PC-3 (cell line): ENCODE measurements around the gene NNMT.

Experiments
- CTCF ChIP-seq: fragments of 300-600 bp; sonication (generic); conservative IDR thresholded peaks from 2 replicates; pipeline ENCODE4 v1.5.1; 2017; ENCODE audit warnings: antibody characterized with exemption, low read depth, mild to moderate bottlenecking, low read length
- EZH2 ChIP-seq: fragments of 300-600 bp; sonication (generic); IDR thresholded peaks from one replicate; pipeline ENCODE4 v1.6.1; 2017; ENCODE audit warnings: antibody characterized with exemption, mild to moderate bottlenecking, low read length; ENCODE audit not compliant: unreplicated experiment
- EZH2phosphoT487 ChIP-seq: fragments of 300-600 bp; sonication (generic); IDR thresholded peaks from 2 replicates; pipeline ENCODE4 v1.6.1; 2018; ENCODE audit warnings: mild to moderate bottlenecking, antibody characterized with exemption, low read length, borderline replicate concordance

- no peak for TF ChIP-seq CTCF
- TF ChIP-seq EZH2, result no peak
- TF ChIP-seq EZH2phosphoT487, result no peak
These were observed 17.9 kb downstream of the NNMT start for GRCh38 chr11:114314096-114314495.
